GM21528 (cell line): ENCODE data around the gene NFATC3.

Source experiments
- ATAC-seq: cut with Tn5 transposase; IDR thresholded peaks from one replicate; pipeline ENCODE4 v1.9.1; 2021; ENCODE audit warnings: mild to moderate bottlenecking, moderate library complexity; ENCODE audit not compliant: unreplicated experiment, low FRiP score

NFATC3 gene

DNA sequence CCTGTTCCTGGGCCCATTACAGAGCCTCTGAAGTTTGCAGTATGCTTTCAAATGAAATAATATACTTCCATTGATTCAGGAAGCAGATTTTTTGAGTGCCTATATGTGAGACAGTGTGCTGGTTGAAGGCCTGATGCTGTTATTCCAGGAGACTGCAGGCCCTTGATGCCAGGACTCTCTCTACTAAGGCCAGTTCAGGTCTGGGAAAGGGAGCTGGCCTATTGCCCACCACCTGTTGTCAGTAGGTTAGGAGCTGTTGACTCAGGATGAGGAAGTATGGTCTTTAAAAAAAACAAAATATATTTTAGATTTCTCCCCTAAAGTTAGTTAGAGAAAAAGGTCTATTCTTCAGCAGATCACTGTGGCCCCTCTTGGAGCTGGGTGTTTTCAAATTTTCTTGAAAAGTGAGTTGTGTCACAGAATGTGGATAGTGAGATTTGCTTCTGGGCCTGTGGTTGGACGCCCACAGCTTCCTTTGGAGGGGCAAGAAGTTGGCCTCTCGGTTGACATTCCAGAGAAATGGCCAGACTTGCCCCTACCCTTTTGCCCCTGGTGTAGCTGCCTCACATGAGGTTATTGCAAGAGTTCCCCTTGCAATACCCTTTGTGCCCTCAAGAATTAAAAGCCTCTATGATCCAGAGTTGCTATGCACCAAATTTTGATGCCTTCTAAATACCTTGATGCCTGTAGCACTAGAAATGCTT lies 142.8 kb downstream of the NFATC3 start:
- no peak for ATAC-seq

DNA sequence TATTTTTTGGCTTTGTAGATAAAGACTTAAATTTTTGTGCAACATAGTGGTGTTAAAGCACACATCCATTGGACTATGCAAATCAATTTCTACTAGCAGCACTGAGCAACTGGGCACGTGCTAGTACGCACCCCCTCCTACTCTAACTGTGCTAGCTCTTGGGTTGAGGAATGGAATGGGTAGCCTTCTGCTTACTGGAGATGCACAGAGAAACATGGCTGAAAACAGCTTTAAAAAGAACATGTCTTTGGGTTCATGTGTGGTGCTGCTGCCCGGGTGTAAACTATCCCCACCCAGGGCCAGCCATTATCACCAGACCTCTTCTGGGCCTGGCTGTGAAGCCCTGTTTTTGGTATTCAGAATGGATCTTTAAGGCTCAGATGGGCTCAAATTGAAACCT lies 143.5 kb downstream of the NFATC3 start:
- no peak for ATAC-seq

DNA sequence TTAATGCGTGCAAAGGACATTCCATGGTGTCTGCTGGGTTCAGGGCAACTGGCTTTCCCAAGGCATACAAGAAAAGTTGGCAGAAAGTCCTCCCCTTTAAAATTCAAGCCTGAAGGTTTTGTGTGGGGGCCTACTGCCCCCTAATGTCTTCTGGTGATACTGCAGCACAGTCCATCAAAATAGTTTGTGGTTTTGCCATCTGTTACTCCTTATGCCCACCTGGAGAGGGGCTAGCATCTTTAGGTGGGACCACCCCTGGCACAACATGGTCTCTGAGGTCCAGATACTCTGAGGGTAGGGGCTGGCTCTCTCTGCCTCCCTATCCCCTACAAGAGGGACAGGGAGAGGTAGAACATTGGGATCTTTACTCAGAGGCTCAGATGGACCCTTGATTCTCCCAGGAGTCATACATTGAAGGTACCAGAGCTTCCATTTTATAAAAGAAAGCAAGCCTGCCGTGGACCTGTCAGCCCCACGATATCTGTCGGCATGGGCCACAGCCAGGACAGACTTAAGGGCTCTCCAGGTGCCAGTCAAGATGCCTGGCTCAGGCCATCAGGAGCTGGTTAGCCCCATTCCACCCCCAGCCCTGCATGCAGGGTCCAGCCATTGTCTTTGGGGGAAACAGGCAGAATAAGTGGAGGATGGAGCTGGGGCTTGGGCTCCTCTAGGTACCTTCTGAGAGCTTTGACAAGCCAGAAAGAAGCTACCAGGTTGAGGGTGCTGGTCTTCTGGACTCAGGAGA lies 144.4 kb downstream of the NFATC3 start:
- ATAC-seq, result no peak

DNA sequence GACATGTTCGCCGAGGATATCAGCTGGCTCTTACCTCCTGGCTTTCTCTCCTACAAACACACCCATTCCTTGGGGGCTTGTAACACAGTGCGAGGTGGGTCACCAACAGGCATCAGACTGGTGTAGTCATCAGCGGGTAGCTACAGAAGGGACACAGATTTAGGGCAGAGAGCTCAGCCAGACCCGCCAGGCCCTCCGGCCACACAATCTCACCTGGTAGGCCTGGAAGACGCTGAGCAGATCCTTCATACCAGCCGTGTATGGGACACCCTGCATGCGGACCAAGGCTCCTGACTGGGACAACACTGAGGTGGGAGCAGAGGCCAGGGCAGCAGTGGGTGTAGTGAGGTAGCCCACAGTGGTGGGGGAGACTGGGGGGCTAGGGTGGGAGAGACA lies 145.0 kb downstream of the NFATC3 start:
- no peak for ATAC-seq

DNA sequence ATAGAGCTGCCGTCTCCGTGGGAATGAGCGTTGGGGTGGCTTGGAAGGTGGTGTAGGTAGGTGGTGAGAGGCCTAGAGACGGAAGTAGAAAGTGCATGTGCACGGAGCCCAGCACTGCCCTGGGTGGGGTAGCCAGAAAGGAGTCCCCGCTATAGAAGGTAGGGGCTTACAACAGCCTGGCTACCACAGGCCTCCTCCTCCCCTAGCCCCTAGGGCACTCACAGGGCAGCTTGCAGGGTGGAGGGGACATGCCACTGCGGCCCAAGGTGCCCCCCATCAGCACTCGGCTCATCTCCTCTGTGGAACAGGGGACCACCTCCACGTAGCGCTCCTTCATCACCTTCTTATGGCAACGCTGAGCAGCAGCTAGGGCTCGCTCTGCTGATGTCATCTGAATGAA lies 145.8 kb downstream of the NFATC3 start:
- ATAC-seq, result no peak

DNA sequence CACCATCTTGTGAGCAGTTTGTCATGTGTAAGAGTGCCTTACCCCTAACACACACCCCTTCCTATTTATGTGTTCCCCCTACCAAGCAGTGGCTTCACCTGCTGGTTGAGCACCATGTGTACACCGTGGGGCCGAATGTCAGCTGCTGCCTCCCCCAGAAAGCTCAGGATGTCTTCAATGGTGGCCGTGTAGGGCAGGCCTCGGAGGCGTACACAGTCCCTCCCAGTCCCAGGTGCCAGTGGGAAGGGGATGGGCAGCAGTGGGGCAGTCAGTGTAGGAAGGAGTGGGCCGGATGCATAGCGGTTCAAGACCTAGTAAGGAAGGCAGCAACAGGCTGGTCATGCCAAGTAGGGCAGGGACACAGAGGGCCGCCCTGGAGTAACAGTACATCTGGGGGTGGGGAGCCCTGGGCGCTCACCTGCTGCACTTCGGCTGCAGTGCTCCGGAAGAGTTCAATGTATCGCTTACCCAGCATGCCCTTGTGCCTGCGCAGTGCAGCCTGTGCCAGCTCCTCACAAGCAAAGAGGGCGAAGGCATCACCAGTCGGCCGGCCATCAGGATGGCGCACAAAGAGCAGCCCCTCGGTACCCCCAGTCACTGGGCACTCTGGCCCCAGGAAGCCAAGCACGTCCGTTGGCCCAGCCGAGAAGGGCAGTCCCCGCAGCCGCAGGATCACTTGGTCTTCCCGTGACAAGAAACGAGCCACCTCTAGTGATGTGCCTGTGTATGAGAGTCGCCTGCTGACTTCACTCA lies 146.4 kb downstream of the NFATC3 start:
- no peak for ATAC-seq

DNA sequence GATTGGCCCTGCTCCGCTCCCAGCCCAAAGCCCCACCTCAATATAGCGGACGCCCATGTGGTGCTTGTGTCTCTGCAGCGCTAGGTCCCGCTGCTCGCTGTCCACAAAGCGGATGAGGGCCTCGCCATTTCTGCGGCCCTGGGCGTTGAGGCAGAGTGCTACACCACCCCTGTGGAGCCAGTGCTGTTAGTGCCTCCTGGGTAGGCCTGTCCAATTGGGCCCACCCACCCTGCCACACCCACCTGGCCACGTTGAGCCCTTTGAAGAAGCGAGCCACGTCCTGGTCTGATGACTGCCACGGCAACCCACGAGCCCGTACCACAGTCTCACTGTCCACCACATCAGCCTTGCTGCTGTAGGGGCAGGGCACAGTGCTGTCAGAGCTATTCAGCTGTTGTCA lies 147.2 kb downstream of the NFATC3 start:
- no peak for ATAC-seq

DNA sequence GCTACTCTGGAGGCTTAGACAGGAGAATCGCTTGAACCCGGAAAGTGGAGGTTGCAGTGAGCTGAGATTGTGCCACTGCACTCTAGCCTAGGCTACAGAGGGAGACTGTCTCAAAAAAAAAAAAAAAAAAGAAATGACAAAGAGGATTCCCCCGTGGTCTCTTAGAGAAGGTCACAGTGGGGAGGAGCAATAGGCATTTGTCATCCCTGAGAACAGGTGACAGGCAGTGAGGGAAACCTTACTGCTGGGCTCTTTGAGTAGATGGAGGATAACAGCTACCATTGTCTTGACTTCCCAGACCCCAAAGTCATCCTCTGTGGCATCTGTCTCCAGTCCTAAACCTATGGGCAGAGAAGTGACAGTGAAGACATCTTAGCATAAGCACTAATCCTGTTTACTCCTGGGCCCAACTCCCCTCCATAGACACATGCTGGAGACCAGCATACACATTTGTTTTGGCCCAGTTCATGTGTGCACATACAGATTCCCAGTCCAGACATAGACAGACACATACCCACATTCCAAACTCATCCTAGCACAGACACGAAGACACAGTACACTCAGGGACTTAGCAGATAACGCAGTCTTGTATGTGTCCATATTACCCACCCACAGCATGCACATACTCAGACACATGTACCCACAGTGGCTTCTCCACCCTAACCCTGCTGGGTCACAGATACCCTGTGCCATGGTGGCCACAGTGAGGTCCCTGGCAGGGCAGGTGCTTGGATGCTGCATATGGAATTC lies 148.1 kb downstream of the NFATC3 start:
- ATAC-seq, result no peak

DNA sequence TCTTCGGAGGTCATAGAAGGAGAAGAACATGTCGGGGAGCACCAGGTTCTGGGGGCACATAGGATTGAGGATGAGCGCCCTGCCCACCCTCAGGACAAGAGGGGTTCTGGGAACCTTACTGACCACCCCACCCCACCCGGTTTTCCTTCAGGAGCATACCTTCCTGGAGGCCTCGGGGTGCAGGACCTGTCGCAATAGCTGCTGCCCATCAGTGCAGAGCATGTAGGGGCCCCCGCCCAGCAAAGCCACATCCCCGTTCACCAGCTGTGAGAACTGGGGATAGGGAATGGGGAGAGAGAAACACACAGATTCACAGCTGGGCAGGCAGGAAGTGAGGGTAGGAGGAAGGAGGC lies 148.6 kb downstream of the NFATC3 start:
- ATAC-seq, result no peak

DNA sequence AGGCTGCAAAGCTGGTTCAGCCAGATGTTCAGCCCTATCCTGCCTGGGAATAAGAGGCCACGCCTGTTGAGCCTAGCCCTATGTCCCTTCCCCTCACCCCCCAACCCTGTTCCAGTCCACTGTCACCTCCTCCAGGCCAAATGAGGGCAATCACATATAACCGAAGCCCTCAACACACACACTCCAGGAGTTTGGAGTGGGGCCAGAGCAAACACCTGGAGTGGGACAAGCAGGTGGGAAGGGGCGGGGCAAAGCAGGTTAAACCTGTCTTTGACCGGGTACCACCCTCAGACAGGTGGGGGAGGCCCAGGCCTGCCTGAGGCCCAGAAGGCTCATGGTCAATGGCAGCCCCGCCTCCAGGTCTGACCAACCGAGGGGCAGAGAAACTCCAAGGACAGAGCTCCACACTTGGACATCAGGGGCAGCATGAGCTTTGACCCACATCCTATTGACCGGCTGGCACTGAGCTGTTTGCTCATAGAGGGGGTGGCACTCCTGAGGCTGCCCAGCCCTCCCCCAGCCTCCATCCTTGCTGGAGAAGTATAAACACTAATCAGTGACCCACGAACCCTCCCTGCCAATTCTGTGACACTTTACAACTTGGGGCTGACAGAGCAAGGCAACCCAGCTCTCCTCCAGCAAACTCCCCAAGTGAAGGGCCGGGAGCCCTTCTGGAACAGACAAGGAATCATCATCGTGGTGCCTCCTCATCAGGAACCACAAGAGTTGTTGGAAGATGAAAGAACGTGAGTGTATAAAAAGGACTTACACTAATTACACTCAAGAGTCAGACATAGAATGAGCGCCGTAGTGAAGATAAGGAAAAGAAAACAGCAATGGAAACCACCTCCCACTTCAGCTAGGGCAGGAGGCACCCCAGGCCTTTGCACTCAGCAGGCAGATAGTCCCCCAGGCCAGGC lies 149.3 kb downstream of the NFATC3 start:
- ATAC-seq, result no peak

DNA sequence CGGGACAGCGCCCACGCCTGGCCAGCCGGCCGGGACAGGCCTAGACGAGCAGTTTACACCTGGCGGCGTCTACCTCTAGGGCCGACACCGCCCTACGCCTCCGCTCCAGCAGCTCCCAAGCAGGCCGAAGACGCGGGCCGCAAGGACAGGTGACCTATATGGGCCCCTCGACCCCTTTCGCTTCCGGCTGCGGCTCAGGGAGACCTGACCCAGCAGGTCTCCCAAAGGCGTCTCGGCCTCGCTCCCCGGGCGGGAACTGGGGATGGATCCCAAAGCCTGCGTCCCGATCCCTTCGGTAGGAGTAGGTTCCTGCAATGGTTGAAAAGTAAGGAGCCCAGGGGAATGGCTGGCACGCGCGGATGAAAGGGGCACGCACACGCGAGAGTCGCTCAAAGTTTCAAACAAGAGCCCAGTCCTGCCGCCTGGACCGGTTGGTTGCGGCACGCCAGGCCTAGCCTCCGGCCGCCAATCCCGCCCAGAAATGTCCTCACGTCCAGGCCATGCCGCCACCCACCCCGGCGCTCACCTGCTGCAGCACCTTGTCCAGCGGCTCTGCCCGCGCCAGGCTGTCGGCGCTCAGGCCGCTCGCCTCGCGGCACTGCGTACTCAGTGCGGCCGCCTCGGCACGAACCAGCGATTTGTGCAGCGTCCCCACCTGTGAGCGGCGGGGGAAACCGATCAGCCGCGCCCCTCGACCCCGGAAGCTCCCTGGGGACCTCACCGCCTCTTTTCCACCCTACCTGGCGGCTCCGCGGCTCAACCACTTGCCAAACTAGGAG lies 150.1 kb downstream of the NFATC3 start:
- no peak for ATAC-seq

DNA sequence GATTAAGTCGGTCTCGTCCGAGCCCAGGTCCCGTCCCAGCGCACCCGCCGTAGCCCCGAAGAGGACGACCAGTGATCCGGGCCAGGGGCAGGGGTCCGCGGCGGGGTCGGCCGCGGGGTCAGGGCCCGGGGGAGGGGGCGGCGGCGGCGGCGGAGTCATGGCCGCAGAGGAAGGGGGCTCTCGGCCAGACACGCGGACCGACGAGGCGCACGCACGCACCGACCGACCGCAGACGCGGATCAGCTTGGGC lies 150.6 kb downstream of the NFATC3 start, which contains the start of gene ESRP2:
Gene ESRP2, minus strand, starts transcription at position 241 of the 250 bp plus-strand sequence. Its CDS starts 82 bp downstream, at position 159.
- no peak for ATAC-seq

DNA sequence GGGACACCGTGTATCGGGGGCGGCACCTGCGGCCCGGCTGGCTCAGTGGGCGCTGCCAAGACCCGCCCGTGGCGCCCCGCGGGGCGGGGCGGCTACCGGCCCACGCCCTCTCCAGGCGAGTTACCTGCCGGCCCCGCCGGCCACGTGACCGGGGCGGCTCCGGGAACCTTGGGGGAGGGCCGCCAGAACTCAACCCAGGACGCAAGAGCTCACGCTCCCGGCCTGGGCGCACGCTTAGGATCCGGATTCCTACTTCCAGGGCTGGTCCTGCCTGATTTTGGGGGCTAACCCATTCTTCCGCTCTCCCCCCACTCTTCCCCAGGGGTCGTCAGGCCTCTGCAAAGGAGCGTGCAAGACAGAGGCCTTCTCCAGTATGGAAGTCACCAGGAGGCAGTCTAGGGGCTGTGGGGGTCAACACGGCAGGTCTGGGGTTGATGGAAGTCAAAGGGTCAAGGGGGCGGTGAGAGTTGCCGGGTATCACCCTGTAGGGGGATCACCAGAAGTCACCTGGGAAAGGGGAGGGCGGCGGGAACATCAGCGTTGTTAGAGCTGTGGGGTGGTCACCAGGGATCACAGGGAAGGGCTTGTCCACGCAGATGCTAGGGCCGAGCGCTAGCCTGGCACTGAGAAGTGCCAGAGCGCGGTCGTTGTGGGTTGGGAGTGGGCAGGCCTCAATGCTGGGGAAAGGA lies 151.1 kb downstream of the NFATC3 start:
- ATAC-seq, result no peak

DNA sequence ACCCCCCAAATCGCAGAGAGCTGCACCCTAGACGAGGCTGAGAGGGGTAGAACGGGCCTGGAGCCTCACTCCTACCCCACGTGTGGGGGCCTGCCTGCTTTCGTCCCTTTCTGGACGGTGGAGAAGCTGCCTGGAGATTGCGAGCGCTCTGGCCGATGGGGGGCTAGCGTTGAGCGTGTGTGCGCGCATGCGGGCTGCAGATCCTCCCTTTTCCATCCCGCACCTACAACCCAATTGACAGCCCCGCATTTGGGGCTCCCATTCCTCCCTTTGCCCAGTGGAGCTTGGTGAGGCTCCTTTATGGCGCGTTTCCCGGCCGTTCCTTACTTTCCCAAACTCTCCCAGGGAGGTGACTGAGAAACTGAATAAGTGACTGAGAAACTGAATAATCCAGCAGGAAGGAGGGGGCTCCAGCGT lies 151.7 kb downstream of the NFATC3 start:
- no peak for ATAC-seq

DNA sequence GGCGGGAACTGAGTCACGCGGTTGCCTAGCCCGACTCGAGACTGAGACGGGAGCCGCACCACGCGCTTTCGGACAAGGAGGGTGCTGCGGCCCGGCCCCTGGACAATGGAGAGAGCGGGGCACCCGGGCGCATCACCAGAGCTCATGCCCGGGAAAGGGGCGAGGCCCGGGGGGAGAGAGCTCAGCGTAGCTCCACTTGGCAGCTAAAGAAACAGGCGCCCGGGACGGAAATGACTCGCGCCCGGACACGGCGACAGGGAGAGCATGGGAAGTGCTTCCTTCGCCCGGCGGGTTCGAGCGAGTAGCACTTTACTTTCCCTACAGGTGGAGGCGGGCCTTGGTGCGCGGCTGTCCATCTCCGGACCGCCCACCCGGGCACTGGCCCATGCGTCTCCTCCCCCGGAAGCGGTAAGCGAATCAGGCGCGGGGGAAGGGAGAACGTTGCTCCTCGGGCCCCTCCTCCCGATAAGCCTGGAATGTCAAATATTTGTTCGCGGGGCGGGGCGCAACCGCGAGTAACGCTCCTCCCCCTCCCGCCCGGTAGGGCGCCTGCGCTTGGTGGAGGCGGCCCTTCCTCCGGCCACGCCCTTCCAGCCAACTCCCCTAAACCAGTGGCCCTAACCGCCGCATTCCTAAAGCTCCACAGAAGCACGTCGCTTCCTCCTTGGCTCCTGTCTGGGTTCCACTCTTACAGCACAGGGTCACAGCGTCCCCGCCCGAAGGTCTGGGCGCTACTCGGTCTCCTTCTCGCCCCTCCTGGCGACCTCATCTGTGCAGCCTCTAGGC lies 152.3 kb downstream of the NFATC3 start:
- ATAC-seq, result peak; percentile 73

DNA sequence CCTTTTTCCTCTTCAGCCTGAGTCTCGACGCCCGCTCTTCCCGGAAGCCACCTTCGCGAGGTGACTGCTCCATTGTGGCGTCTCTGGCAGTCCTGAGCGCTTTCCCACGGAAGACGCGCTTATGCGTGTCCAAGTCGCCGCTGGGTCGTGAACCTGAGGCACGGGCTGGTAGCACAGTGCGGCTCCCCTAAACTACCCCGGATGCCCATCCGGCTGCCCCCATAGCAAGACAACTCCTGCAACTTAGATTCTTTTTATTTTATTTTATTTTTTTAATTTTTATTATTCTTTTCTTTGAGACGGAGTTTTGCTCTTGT lies 152.8 kb downstream of the NFATC3 start:
- ATAC-seq, result peak; percentile 19

DNA sequence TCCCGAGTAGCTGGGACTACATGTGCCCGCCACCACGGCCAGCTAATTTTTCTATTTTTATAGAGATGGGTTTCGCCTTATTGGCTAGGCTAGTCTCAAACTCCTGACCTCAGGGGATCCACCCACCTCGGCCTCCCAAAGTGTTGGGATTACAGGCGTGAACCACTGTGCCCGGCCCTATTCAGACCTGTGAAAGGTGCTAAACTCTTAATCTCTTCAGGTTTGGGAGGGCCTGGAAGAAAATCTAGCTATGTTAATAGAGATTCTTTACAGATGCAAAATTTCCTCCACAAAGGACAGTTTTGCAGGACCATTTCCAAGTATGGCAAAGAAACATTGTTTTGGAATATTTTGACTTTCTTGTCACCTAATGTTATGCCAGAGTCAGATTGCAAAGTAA lies 156.9 kb downstream of the NFATC3 start:
- no peak for ATAC-seq
